Fibroblast of skin of right quadriceps (primary cell): ENCODE results near the gene SLC31A2.
"Not testable (repeated sequence)": the region's sequence is repeated elsewhere in the genome, so short reads cannot be mapped to it uniquely, and the experiment has no call there.

Experiments
- DNase-seq: peaks from one replicate; pipeline ENCODE4 v3.0.0-alpha.2; 2013

SLC31A2 gene

GRCh38 chr9:113150670-113151611, at the start of gene SLC31A2:
Gene SLC31A2 (plus strand): TSS chr9:113151007. CDS start chr9:113151075, 68 bp downstream.
- DNase-seq = peak; percentile 81

- not testable (repeated sequence) for DNase-seq
Observed at GRCh38 chr9:113105345-113105744, 45.5 kb upstream of the SLC31A2 start.

- DNase-seq = not testable (repeated sequence)
Observed at GRCh38 chr9:113111065-113111951, 39.5 kb upstream of the SLC31A2 start.

- not testable (repeated sequence) for DNase-seq
Observed at GRCh38 chr9:113112706-113113510, 37.9 kb upstream of the SLC31A2 start.

GRCh38 chr9:113118829-113119228, 32.0 kb upstream of the SLC31A2 start:
- not testable (repeated sequence) for DNase-seq

- DNase-seq = no peak
Observed at GRCh38 chr9:113125386-113126035, 25.3 kb upstream of the SLC31A2 start.

- DNase-seq = no peak
Observed at GRCh38 chr9:113129466-113129865, 21.3 kb upstream of the SLC31A2 start.

GRCh38 chr9:113129884-113130283, 20.9 kb upstream of the SLC31A2 start:
- DNase-seq = no peak

GRCh38 chr9:113131689-113132151, 19.1 kb upstream of the SLC31A2 start:
- no peak for DNase-seq

GRCh38 chr9:113137196-113138168, 13.3 kb upstream of the SLC31A2 start:
- DNase-seq = no peak

- no peak for DNase-seq
Observed at GRCh38 chr9:113138760-113139159, 12.0 kb upstream of the SLC31A2 start.

- no peak for DNase-seq
Observed at GRCh38 chr9:113139225-113139829, 11.5 kb upstream of the SLC31A2 start.

- no peak for DNase-seq
Observed at GRCh38 chr9:113139953-113140352, 10.9 kb upstream of the SLC31A2 start.

GRCh38 chr9:113140896-113141295, 9.9 kb upstream of the SLC31A2 start:
- not testable (repeated sequence) for DNase-seq

- DNase-seq = no peak
Observed at GRCh38 chr9:113143432-113144227, 7.2 kb upstream of the SLC31A2 start.

- no peak for DNase-seq
Observed at GRCh38 chr9:113148372-113148705, 2.5 kb upstream of the SLC31A2 start.

- no peak for DNase-seq
Observed at GRCh38 chr9:113148781-113149510, 1.9 kb upstream of the SLC31A2 start.

- DNase-seq = not testable (repeated sequence)
Observed at GRCh38 chr9:113149561-113149960, 1.2 kb upstream of the SLC31A2 start.
